ENCODE results near the gene HOXA9. TPM values are rescaled to one million over a fixed set of nuclear protein-coding genes. Genes with fewer than 3 reads are reported as not detected.

The HOXA9 gene
- total RNA-seq, 1 experiment from 2014 or later: 91.0 TPM

GRCh38 chr7:27177795-27178320 is 12.5 kb upstream of the HOXA9 start:
- ChIA-PET CTCF (no interaction called here), POLR2A (no interaction called here), RAD21 (ENCODE audit: low non-redundant PET in 1 of 2, low total read pairs in 2 of 2, uncharacterized antibody in 2 of 2, unreplicated experiment in 2 of 2) (no interaction called here)
- no peak for TF ChIP-seq CEBPB (IDR thresholded peaks at IDR 0.05; ENCODE audit: low read depth)
- no peak for TF ChIP-seq ZFX (IDR thresholded peaks at IDR 0.05)
- TF ChIP-seq POLR2AphosphoS5 (IDR thresholded peaks at IDR 0.05; ENCODE audit: low read depth, low read length): no peak
- TF ChIP-seq RAD21 (IDR thresholded peaks at IDR 0.05; ENCODE audit: low read depth): no peak
- no peak for TF ChIP-seq FOSL1 (IDR thresholded peaks at IDR 0.05; ENCODE audit: low read depth)
- TF ChIP-seq YY1 (IDR thresholded peaks at IDR 0.05; ENCODE audit: extremely low read depth, insufficient replicate concordance, low read depth, low read length): no peak
- TF ChIP-seq SIN3A (IDR thresholded peaks at IDR 0.05; ENCODE audit: low read depth): no peak
- TF ChIP-seq EZH2 (IDR thresholded peaks at IDR 0.05): no peak
- no peak for TF ChIP-seq REST (IDR thresholded peaks at IDR 0.05; ENCODE audit: low read depth)
- no peak for TF ChIP-seq POLR2A (IDR thresholded peaks at IDR 0.05; ENCODE audit: borderline replicate concordance, extremely low read depth, insufficient read depth, insufficient read length)
- no TSS peak for BruUV-seq (replicated peaks)
- peaks cover 28 to 50% of the 10 kb centered on the region in 2 experiments for H3K4me1 ChIP-seq (ENCODE audit: control insufficient read depth in 1 of 2, insufficient read depth in 2 of 2, low read length in 2 of 2)
- peaks cover 20% of the 10 kb centered on the region for H3K79me2 ChIP-seq (ENCODE audit: insufficient read depth, low read length)
- DNase-seq (ENCODE audit: low read depth, low spot score) (no peak), ATAC-seq (no peak)
- H3K36me3 ChIP-seq (ENCODE audit: control insufficient read depth in 1 of 2, insufficient read depth in 2 of 2, low read length in 2 of 2): no peaks in the 10 kb centered on the region
- no peaks in the 10 kb centered on the region for H3K9me3 ChIP-seq (ENCODE audit: control insufficient read depth in 1 of 2, insufficient read depth in 1 of 2, low read depth in 1 of 2, low read length in 2 of 2)
- H4K20me1 ChIP-seq (ENCODE audit: insufficient read depth): no peaks in the 10 kb centered on the region
- no peak overlapping the region for H3K4me3 ChIP-seq (replicated peaks in 1 of 2; ENCODE audit: low read depth in 1 of 2, low read length in 2 of 2)
- H3K4me2 ChIP-seq (ENCODE audit: low read length): no peak overlapping the region
- H3K27me3 ChIP-seq (ENCODE audit: insufficient read depth, low read length): no peaks in the 10 kb centered on the region
- H3K9me2 ChIP-seq (ENCODE audit: insufficient read depth): no peaks in the 10 kb centered on the region
- H2AFZ ChIP-seq (ENCODE audit: low read depth, low read length, poor library complexity, severe bottlenecking): no peak overlapping the region
- H3K27ac ChIP-seq (ENCODE audit: low read depth, low read length): no peak overlapping the region
- intact Hi-C loops (cut with micrococcal nuclease): no loop called here
- no peak overlapping the region for H3K9ac ChIP-seq (ENCODE audit: low read length)
